PC-9 (cell line): ENCODE measurements around the gene SNX4. TPM values are rescaled to one million over a fixed set of nuclear protein-coding genes. Genes with fewer than 3 reads are reported as not detected.

Experiments used
- BruUV-seq: library from RNA; stranded (reverse); fragments of 400-500 nt; replicated peaks from 2 replicates; lab custom pipeline; 2021; lab: Mats Ljungman, UMichigan
- CTCF ChIA-PET: fragments of 300-600 bp; sonication (Branson Sonifier 250); formaldehyde crosslinking; loops from one replicate; lab custom pipeline; 2022; ENCODE audit warnings: antibody characterized with exemption; lab: Charles Lee
- POLR2A ChIA-PET: fragments of 300-600 bp; sonication (Branson Sonifier 250); formaldehyde crosslinking; loops from one replicate; lab custom pipeline; 2022; ENCODE audit warnings: antibody characterized with exemption; ENCODE audit not compliant: unreplicated experiment; lab: Charles Lee
- DNase-seq, 2 experiments: peaks; one replicate each; pipeline versions ENCODE4 v3.0.0 to v3.0.0-alpha.2; 2015 to 2022; ENCODE audit warnings: mixed read lengths in 1 of 2
- H2AFZ ChIP-seq: fragments of 200-600 bp; sonication (generic); 2 replicates; pipeline ENCODE4 v1.8.1; 2017; ENCODE audit warnings: antibody characterized with exemption
- H3F3A ChIP-seq: fragments of 200-600 bp; sonication (generic); 2 replicates; pipeline ENCODE4 v1.8.1; 2017; ENCODE audit warnings: antibody characterized with exemption, mild to moderate bottlenecking, low read depth; ENCODE audit not compliant: insufficient read depth
- H3K27ac ChIP-seq: fragments of 200-600 bp; sonication (generic); 2 replicates; pipeline ENCODE4 v1.6.1; 2016; ENCODE audit warnings: mixed run types
- H3K27me3 ChIP-seq: fragments of 200-600 bp; sonication (generic); 2 replicates; pipeline ENCODE4 v1.6.1; 2016; ENCODE audit warnings: low read depth, mixed run types; ENCODE audit not compliant: insufficient read depth
- H3K36me3 ChIP-seq: fragments of 200-600 bp; sonication (generic); 2 replicates; pipeline ENCODE4 v1.6.1; 2016; ENCODE audit warnings: low read depth, mixed run types
- H3K4me1 ChIP-seq: fragments of 200-600 bp; sonication (generic); replicated peaks from 2 replicates; pipeline ENCODE4 v1.6.1; 2016; ENCODE audit warnings: mixed run types; ENCODE audit not compliant: insufficient read depth
- H3K4me2 ChIP-seq: fragments of 200-600 bp; sonication (generic); 2 replicates; pipeline ENCODE4 v1.6.1; 2017; ENCODE audit warnings: mixed run types
- H3K4me3 ChIP-seq: fragments of 200-600 bp; sonication (generic); 2 replicates; pipeline ENCODE4 v1.6.1; 2016; ENCODE audit warnings: mixed run types
- H3K79me2 ChIP-seq: fragments of 200-600 bp; sonication (generic); 2 replicates; pipeline ENCODE4 v1.6.1; 2017; ENCODE audit warnings: low read depth, mixed run types
- H3K9me2 ChIP-seq: fragments of 200-600 bp; sonication (generic); 2 replicates; pipeline ENCODE4 v1.8.1; 2017; ENCODE audit warnings: mild to moderate bottlenecking; ENCODE audit not compliant: insufficient read depth
- H3K9me3 ChIP-seq: fragments of 200-600 bp; sonication (generic); 2 replicates; pipeline ENCODE4 v1.8.1; 2016; ENCODE audit warnings: low read depth; ENCODE audit not compliant: insufficient read depth
- H4K20me1 ChIP-seq: fragments of 200-600 bp; sonication (generic); 2 replicates; pipeline ENCODE4 v1.8.1; 2017; ENCODE audit not compliant: insufficient read depth
- EZH2 ChIP-seq: fragments of 200-600 bp; sonication (generic); IDR thresholded peaks from 2 replicates; pipeline ENCODE4 v1.8.0; 2017; ENCODE audit warnings: antibody characterized with exemption, low read depth
- intact Hi-C: fragments of 100-400 bp; cut with micrococcal nuclease; formaldehyde crosslinking; loops from one replicate; pipeline ENCODE4 v1.10.0; 2022; ENCODE audit not compliant: unreplicated experiment
- total RNA-seq: library from RNA; stranded (reverse); gene quantifications from 2 replicates; pipeline ENCODE4 v1.2.3, GENCODE V29; 2021
- TF ChIP-seq, protein P1 (sequence below): fragments of 200-600 bp; sonication (generic); conservative IDR thresholded peaks from 2 replicates; pipeline ENCODE4 v1.6.1; 2017; ENCODE audit warnings: mixed run types, antibody characterized with exemption, mild to moderate bottlenecking, moderate library complexity

SNX4 gene
- total RNA-seq, 1 experiment from 2014 or later = 28.6 TPM

GRCh38 chr3:125461896-125462295 lies 58.1 kb downstream of the SNX4 start:
- H3K4me3 ChIP-seq = no peak overlapping the region
- H4K20me1 ChIP-seq = no peaks in the 10 kb centered on the region
- no TSS peak for BruUV-seq
- no peak overlapping the region for H2AFZ ChIP-seq
- H3K4me2 ChIP-seq = no peak overlapping the region
- DNase-seq = no peak
- TF ChIP-seq, protein P1, sequence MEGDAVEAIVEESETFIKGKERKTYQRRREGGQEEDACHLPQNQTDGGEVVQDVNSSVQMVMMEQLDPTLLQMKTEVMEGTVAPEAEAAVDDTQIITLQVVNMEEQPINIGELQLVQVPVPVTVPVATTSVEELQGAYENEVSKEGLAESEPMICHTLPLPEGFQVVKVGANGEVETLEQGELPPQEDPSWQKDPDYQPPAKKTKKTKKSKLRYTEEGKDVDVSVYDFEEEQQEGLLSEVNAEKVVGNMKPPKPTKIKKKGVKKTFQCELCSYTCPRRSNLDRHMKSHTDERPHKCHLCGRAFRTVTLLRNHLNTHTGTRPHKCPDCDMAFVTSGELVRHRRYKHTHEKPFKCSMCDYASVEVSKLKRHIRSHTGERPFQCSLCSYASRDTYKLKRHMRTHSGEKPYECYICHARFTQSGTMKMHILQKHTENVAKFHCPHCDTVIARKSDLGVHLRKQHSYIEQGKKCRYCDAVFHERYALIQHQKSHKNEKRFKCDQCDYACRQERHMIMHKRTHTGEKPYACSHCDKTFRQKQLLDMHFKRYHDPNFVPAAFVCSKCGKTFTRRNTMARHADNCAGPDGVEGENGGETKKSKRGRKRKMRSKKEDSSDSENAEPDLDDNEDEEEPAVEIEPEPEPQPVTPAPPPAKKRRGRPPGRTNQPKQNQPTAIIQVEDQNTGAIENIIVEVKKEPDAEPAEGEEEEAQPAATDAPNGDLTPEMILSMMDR = no peak
- TF ChIP-seq EZH2 = no peak
- H3K9me3 ChIP-seq = no peaks in the 10 kb centered on the region
- H3K9me2 ChIP-seq = no peaks in the 10 kb centered on the region
- no peaks in the 10 kb centered on the region for H3K27me3 ChIP-seq
- H3F3A ChIP-seq = no peaks in the 10 kb centered on the region
- POLR2A ChIA-PET = no interaction called here
- intact Hi-C loops = no loop called here
- H3K36me3 ChIP-seq = peaks cover 7% of the 10 kb centered on the region; the same call in 1 of the 2 replicates
- no peaks in the 10 kb centered on the region for H3K4me1 ChIP-seq
- CTCF ChIA-PET = interaction anchor here (0.5 to 0.7 kb wide), 2 partner anchors 73 to 903 kb away, joined by 3 to 4 read pairs; no protein-coding TSS in a partner anchor
- no peaks in the 10 kb centered on the region for H3K79me2 ChIP-seq
- no peak overlapping the region for H3K27ac ChIP-seq

GRCh38 chr3:125460233-125460632 lies 59.8 kb downstream of the SNX4 start:
- no peaks in the 10 kb centered on the region for H3F3A ChIP-seq
- no peaks in the 10 kb centered on the region for H3K9me3 ChIP-seq
- TF ChIP-seq, protein P1 = no peak
- no peak for TF ChIP-seq EZH2
- H3K27me3 ChIP-seq = no peaks in the 10 kb centered on the region
- H3K9me2 ChIP-seq = no peaks in the 10 kb centered on the region
- no peak for DNase-seq
- H2AFZ ChIP-seq = no peak overlapping the region
- intact Hi-C loops = no loop called here
- no TSS peak for BruUV-seq
- ChIA-PET CTCF (no interaction called here), POLR2A (interaction anchor here (0.8 kb wide), 1 partner anchor 124 kb away, joined by 6 read pairs; no protein-coding TSS in a partner anchor)
- no peaks in the 10 kb centered on the region for H3K4me1 ChIP-seq
- no peak overlapping the region for H3K4me3 ChIP-seq
- peaks cover 7% of the 10 kb centered on the region; the same call in 1 of the 2 replicates for H3K36me3 ChIP-seq
- H3K4me2 ChIP-seq = no peak overlapping the region
- H3K27ac ChIP-seq = no peak overlapping the region
- no peaks in the 10 kb centered on the region for H4K20me1 ChIP-seq
- H3K79me2 ChIP-seq = no peaks in the 10 kb centered on the region

DNA sequence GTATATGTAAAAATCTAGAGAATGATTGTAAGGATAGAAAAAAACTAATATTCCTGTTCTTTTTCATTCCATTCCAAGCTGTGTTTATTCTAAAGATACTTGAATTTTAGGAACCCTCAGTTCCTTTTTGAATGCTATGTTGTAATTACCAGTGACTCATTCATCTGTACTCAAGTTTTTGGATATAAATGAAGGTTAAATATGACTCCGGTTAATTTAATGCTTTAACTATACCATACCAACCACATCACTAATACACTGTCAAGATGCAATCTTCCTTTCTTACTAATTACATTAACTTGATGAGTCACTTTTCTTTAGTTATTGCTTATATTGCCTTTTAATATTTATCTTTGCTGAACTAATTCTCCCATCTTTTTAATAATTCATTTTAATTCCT lies 76.1 kb downstream of the SNX4 start:
- H3K4me1 ChIP-seq = peaks cover 7% of the 10 kb centered on the region
- TF ChIP-seq EZH2 = no peak
- TF ChIP-seq, protein P1 = no peak
- 0 out of 2 replicates have a peak, but pooled peaks cover 6% of the 10 kb centered on the region for H3K36me3 ChIP-seq
- no peak overlapping the region for H3K4me3 ChIP-seq
- no peaks in the 10 kb centered on the region for H3K27me3 ChIP-seq
- H3F3A ChIP-seq = peaks cover 8% of the 10 kb centered on the region; the same call in 1 of the 2 replicates
- no TSS peak for BruUV-seq
- H2AFZ ChIP-seq = no peak overlapping the region
- no peaks in the 10 kb centered on the region for H3K79me2 ChIP-seq
- H4K20me1 ChIP-seq = no peaks in the 10 kb centered on the region
- no peak overlapping the region for H3K4me2 ChIP-seq
- H3K9me2 ChIP-seq = no peaks in the 10 kb centered on the region
- POLR2A ChIA-PET = no interaction called here
- intact Hi-C loops = no loop called here
- no peak overlapping the region for H3K27ac ChIP-seq
- H3K9me3 ChIP-seq = no peaks in the 10 kb centered on the region
- no peak for DNase-seq
- CTCF ChIA-PET = no interaction called here
